HG03108 (cell line): ENCODE measurements around the gene PAGR1.
"Not testable (repeated sequence)": the region's sequence is repeated elsewhere in the genome, so short reads cannot be mapped to it uniquely, and the experiment has no call there.

ENCODE experiments used
- ATAC-seq: cut with Tn5 transposase; IDR thresholded peaks from one replicate; pipeline ENCODE4 v1.9.1; 2021; ENCODE audit warnings: moderate library complexity; ENCODE audit not compliant: unreplicated experiment

Gene PAGR1

GRCh38 chr16:29791845-29792807 is 23.8 kb upstream of the PAGR1 start:
- ATAC-seq: no peak

- ATAC-seq: not testable (repeated sequence)
Observed at GRCh38 chr16:29793153-29793552, 22.8 kb upstream of the PAGR1 start.

DNA sequence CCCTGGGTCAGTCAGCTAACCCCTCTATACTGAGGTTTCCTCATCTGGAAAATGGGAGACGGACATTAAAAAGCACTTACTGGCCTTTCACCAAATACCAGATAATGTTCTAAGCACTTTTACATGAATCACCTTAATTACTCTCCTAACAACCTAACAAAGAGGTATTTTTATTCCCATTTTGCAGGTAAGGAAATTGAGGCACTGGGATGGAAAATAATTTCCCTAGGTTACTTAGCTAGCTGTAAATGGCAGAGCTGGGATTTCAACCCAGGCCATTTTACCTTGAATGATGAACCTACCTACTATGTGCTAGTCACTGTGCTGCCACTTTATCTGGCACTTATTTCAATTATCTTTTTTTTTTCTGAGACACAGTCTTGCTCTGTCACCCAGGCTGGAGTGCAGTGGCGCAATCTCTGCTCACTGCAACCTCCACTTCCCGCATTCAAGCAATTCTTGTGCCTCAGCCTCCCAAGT is 21.7 kb upstream of the PAGR1 start:
- ATAC-seq: no peak

DNA sequence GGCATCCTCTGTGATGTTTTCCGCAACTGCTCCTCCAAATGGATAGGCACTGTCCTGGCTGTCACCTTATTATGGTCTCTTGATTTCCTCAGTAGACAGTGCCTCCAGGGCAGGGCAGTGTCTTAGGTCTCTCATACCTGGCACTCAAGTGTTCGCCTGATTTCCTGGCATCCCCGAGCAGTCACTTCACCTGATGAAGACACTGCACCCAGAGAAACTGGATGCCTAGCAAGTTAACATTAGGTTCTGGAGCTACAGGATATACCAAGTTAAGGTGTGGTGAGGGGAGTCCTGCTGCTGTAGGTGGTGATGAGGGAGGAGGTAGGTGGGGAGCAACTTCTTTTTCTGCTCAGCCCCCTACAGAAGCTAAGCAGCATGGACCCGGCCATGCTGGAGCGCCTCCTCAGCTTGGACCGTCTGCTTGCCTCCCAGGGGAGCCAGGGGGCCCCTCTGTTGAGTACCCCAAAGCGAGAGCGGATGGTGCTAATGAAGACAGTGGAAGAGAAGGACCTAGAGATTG is 13.5 kb upstream of the PAGR1 start:
- ATAC-seq: no peak

DNA sequence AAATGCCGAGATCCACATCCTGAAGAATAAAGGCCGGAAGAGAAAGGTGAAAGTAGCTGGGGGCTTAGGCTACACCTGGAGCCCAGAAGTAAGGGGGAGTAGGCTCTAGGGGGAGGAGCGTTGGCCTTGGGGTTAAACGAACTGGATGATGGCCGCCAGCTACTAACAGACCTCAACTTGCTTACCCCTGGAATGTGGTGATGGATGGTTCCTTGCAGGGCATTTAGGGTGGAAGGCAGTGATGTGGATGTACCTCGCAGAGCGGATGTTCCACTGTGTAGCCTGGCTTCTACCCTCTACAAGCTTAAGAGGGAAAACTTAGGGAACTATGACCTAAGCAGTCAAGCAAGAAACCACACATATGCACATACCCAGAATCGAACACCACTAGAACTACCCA is 11.9 kb upstream of the PAGR1 start:
- no peak for ATAC-seq

DNA sequence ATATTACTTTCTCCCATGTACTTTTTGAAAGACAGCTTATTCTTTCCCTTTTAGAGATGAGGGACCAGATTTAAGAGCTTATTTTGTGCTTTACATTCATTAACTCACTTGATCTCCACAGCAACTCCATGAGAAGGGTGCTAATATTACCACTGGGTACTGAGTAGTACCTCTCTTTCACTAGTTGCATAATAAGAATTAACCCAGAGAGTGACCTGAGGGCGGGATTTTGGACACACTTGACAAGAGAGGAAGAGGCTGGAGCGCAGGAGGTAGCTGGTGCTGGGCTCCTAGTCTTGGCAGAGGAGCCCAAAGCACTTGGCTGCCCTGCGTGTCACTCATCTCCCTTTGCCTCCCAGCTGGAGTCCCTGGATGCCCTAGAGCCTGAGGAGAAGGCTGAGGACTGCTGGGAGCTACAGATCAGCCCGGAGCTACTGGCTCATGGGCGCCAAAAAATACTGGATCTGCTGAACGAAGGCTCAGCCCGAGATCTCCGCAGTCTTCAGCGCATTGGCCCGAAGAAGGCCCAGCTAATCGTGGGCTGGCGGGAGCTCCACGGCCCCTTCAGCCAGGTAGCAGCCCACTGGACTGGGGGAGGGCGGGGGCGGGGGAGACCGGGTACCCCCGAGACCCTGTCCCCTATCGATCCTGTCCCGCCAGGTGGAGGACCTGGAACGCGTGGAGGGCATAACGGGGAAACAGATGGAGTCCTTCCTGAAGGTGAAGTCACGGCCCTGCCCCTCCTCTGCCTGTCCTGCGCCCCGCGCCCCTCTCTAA is 11.3 kb upstream of the PAGR1 start:
- peak; percentile 3 for ATAC-seq

GRCh38 chr16:29805232-29806098 is 10.5 kb upstream of the PAGR1 start:
- ATAC-seq: peak; percentile 44

DNA sequence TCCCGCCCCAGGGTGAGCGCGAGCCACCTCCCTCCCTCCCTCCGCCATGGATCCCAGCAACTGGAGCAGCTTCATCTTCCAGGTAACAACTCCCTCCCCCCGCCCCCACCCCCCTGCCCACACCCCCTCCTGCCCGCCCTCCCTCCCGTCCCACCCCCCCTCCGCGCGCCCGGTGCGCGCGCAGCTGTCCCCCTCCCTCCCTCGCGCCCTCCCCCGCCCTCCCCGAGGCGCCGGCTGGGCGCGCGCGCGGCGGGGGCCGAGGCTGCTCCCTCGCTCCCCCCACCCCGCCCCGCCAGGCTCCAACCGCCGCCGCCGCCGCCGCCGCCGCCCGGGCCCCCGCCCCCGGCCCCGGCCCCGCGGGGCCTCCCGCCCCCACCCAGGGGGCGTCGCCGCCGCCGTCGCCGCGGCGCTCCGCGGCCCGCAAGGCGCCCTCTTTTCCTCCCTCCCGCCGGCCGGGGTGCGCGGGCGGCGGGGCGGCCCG is 9.8 kb upstream of the PAGR1 start, which contains the start of gene MAZ:
Gene MAZ, plus strand, starts transcription at position 431 of the 481 bp plus-strand sequence. CDS start 173 bp downstream, outside the sequence.
- no peak for ATAC-seq

- ATAC-seq: no peak
Observed at GRCh38 chr16:29806641-29807425, 9.1 kb upstream of the PAGR1 start.

- no peak for ATAC-seq
Observed at GRCh38 chr16:29807426-29808218, 8.3 kb upstream of the PAGR1 start.

DNA sequence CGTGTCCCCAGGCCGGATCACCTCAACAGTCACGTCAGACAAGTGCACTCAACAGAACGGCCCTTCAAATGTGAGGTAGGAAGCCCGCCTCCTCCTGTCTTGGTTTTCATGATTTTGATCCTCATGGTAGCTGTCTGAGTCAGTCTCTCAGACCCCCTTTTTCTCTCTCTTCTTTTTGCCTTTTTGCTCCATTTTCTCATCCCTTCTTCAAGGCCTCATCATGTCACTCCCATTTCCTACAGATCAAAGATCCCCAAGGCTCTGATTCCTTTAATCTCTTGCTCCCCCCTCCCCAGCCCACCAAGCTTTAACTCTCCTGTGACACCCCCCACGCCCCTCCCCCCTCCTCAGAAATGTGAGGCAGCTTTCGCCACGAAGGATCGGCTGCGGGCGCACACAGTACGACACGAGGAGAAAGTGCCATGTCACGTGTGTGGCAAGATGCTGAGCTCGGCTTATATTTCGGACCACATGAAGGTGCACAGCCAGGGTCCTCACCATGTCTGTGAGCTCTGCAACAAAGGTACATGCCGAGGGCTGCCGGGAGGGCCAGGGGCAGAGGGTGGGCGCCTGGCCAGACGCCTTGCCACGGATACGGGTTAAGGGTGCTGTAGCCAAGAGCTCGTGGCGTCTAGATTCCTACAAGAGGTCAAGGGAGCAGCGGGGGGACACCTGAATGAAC is 7.6 kb upstream of the PAGR1 start:
- no peak for ATAC-seq

DNA sequence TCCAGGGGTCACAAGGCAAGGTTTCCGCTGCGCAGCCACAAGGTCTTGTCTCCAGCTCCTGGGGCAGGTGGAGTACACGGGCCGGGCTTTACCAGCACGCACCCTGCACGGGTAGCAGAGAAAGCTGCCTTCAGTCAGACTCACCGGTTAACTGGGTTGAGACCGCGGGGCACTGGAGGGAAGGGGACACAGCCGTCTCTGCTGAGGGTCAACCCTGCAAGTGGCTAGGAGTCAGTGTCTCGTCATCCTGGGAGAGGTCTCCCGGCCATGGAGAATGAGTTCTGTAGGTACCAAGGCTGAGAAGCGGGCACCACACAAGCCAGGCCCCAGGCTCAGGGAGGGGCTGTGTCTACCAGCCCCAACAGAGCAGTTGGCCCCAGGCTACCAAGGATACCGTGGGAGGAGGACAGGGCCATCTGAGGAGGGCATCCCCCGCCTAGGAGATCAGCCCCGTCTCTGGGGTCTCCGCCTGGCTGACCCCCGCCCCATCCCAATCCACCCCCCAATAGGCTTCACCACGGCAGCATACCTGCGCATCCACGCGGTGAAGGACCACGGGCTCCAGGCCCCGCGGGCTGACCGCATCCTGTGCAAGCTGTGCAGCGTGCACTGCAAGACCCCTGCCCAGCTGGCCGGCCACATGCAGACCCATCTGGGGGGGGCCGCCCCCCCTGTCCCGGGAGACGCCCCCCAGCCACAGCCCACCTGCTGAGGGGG is 6.8 kb upstream of the PAGR1 start:
- no peak for ATAC-seq

- no peak for ATAC-seq
Observed at GRCh38 chr16:29809850-29810698, 5.9 kb upstream of the PAGR1 start.

GRCh38 chr16:29810699-29811169 is 5.2 kb upstream of the PAGR1 start:
- no peak for ATAC-seq

- ATAC-seq: peak; percentile 39
Observed at GRCh38 chr16:29811170-29811895, 4.6 kb upstream of the PAGR1 start.
